Activated CD4-positive, alpha-beta T cell treated with anti-CD3 and anti-CD28 coated beads, Interleukin-2, amount 50 U/mL, for 4 hours (primary cell): ENCODE measurements around the gene CYSTM1.

Source experiments
- DNase-seq, 2 experiments: peaks; one replicate each; pipeline ENCODE4 v3.0.0-alpha.2; 2020

Gene CYSTM1

GRCh38 chr5:140261403-140262171 is 86.6 kb downstream of the CYSTM1 start:
- DNase-seq, result no peak

- no peak for DNase-seq
Measured at GRCh38 chr5:140262221-140262620, 87.2 kb downstream of the CYSTM1 start.

GRCh38 chr5:140262839-140263238 is 87.9 kb downstream of the CYSTM1 start:
- no peak for DNase-seq

- no peak for DNase-seq
Measured at GRCh38 chr5:140265845-140266244, 90.9 kb downstream of the CYSTM1 start.

- no peak for DNase-seq
Measured at GRCh38 chr5:140266471-140267200, 91.6 kb downstream of the CYSTM1 start.

- DNase-seq, result no peak
Measured at GRCh38 chr5:140267201-140267540, 92.2 kb downstream of the CYSTM1 start.

GRCh38 chr5:140267559-140268018 is 92.6 kb downstream of the CYSTM1 start:
- no peak for DNase-seq

GRCh38 chr5:140270008-140270407 is 95.0 kb downstream of the CYSTM1 start:
- DNase-seq, result no peak

- no peak for DNase-seq
Measured at GRCh38 chr5:140273401-140273877, 98.5 kb downstream of the CYSTM1 start.

- no peak for DNase-seq
Measured at GRCh38 chr5:140275837-140276236, 100.8 kb downstream of the CYSTM1 start.

GRCh38 chr5:140282266-140282665 is 107.3 kb downstream of the CYSTM1 start:
- DNase-seq, result no peak

- DNase-seq, result no peak
Measured at GRCh38 chr5:140284013-140284412, 109.0 kb downstream of the CYSTM1 start.

- DNase-seq, result no peak
Measured at GRCh38 chr5:140286424-140286823, 111.4 kb downstream of the CYSTM1 start.

- DNase-seq, result no peak
Measured at GRCh38 chr5:140287801-140288521, 113.0 kb downstream of the CYSTM1 start.

- no peak for DNase-seq
Measured at GRCh38 chr5:140292212-140293036, 117.4 kb downstream of the CYSTM1 start.
